ENCODE data around the gene RPL35.
"Not testable (repeated sequence)": the region's sequence is repeated elsewhere in the genome, so short reads cannot be mapped to it uniquely, and the experiment has no call there.

RPL35 gene

GRCh38 chr9:124852829-124853531, 8.8 kb downstream of the RPL35 start, which contains the start of gene WDR38:
TSS of gene WDR38 (plus strand) at chr9:124853460. CDS start at chr9:124853532, 72 bp downstream.
- DNase-seq (ENCODE audit: extremely low read depth in 1 of 2, low read depth in 1 of 2) = peak; percentile 63 to 73

GRCh38 chr9:124852121-124852828, 9.5 kb downstream of the RPL35 start:
- DNase-seq (ENCODE audit: extremely low read depth in 1 of 2, low read depth in 1 of 2) = no peak

- DNase-seq (ENCODE audit: extremely low read depth in 1 of 2, low read depth in 1 of 2) = no peak
Observed at GRCh38 chr9:124849801-124850200, 12.0 kb downstream of the RPL35 start.

- no peak for DNase-seq (ENCODE audit: extremely low read depth in 1 of 2, low read depth in 1 of 2)
Observed at GRCh38 chr9:124846969-124847368, 14.8 kb downstream of the RPL35 start.

GRCh38 chr9:124846467-124846866, 15.3 kb downstream of the RPL35 start:
- DNase-seq (ENCODE audit: extremely low read depth in 1 of 2, low read depth in 1 of 2) = not testable (repeated sequence)

- no peak for DNase-seq (ENCODE audit: extremely low read depth in 1 of 2, low read depth in 1 of 2)
Observed at GRCh38 chr9:124844291-124844690, 17.5 kb downstream of the RPL35 start.

- DNase-seq (ENCODE audit: extremely low read depth in 1 of 2, low read depth in 1 of 2) = no peak
Observed at GRCh38 chr9:124843456-124844034, 18.2 kb downstream of the RPL35 start.

DNA sequence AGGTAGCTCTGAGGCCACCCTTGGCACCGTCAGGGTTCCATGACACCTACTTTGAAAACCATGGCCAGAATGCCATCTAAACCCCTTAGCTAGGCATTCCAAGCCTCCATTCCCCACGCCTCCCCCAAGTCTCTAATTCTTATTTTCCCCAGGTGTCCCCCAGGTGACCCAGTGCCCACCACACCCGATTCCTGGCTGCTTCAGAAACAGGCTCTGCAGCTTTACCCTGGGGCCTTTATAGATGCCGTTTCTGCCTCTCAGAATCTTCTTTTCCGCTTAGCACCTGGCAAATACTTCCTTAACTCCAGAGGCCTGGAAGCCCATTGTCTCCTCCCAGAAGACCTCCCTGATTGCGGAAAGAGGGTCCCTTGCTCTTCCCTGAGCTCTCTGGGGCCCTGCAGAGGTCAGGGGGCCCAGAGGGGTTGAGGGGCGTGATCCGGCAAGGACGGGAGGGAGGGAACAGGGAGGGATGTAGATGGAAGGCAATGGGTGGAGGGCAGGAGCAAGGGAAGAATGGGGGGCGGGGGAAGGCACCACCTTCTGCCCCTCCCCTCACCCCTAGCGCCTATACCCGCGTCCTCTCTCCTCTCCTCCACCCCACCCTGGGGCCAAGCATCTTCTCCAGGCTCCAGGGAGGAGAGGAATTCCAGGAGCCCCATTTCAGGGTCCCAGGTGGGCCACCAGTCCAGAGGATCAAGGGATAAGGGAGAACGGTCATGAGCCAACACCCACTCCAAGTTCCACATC, 20.5 kb downstream of the RPL35 start:
- no peak for DNase-seq (ENCODE audit: extremely low read depth in 1 of 2, low read depth in 1 of 2)

- DNase-seq (ENCODE audit: extremely low read depth in 1 of 2, low read depth in 1 of 2) = no peak
Observed at GRCh38 chr9:124840300-124840833, 21.4 kb downstream of the RPL35 start.

GRCh38 chr9:124839612-124840299, 22.0 kb downstream of the RPL35 start:
- DNase-seq (ENCODE audit: extremely low read depth in 1 of 2, low read depth in 1 of 2) = no peak

- DNase-seq (ENCODE audit: extremely low read depth in 1 of 2, low read depth in 1 of 2) = not testable (repeated sequence)
Observed at GRCh38 chr9:124838567-124839275, 23.0 kb downstream of the RPL35 start.

GRCh38 chr9:124838132-124838531, 23.6 kb downstream of the RPL35 start:
- not testable (repeated sequence) for DNase-seq (ENCODE audit: extremely low read depth in 1 of 2, low read depth in 1 of 2)

DNA sequence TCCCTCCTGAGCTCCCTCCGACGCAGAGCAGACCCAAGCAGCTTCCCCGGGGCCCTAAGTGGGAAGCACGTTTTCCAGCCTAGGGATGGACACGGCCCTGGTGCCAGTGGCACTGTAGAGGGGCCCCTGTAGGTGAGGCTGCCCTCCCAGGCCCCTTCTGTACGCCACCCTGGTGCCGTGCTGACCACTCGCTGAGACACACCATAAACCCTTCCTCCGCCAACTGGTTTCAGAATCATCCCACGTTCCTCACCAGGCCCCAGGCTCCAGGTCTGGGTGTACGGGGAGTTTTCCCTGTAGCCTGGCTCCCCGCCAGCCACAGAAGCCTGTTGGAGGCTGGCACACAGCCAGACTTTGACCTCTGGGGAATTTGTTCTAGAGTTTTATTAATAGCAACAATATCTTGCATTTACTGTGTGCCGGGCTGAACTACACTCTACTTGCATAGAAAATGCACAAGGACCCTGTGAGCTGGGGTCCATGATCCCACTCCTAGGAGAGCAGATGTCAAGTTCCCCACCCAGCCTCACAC, 26.7 kb downstream of the RPL35 start:
- DNase-seq (ENCODE audit: extremely low read depth in 1 of 2, low read depth in 1 of 2) = no peak

DNA sequence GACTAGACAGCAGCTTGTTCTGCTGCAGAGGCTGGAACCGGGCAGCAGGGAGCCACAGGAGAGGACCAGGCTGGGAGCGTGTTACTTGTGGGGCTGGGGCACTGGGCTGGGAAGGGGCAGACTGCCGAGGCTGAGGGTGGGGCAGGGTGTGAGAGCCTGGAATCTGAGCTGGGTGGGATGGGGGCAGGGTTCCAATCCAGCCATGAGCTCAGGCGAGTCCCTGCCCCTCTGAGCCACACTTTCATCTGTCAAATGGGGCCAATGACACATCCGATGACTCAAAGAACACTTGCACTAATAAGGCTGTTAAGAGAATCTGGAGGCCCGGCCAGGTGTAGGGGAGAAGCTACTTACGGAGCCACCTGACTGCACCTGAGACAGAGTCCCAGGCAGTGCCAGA, 27.2 kb downstream of the RPL35 start:
- no peak for DNase-seq (ENCODE audit: extremely low read depth in 1 of 2, low read depth in 1 of 2)

DNA sequence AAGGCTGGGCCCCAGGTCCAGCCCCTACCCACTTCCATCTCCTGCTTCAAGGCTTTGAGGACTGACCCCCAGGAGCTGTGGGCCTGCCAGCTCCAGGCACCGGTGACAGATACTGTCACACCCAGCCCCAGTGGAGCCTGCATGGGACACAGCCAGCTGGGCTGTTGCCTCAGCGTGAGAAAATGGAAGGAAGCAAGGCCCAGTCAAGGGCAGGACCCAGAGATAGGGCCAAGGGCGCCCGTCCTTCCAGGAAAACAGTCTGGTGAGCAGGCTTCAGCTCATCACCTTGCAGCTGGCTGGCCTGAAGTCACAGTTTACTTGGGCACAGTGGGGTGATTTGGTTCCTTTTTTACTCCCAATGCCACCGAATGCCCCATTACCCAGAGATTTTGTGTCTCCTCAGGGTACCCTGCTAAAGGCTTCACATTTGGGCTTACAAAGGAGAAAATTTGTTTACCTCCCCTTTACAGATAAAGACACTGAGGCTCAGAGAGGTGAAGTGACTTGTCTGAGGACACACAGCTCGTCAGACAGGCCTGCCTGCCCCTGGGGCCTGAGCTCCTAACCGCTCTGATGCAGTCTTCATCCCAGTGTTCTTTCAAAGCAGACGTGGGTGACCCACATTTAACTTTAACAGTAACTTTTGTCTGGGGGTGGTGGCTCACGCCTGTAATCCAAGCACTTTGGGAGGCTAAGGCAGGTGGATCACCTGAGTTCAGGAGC, 30.0 kb downstream of the RPL35 start:
- no peak for DNase-seq (ENCODE audit: extremely low read depth in 1 of 2, low read depth in 1 of 2)

DNA sequence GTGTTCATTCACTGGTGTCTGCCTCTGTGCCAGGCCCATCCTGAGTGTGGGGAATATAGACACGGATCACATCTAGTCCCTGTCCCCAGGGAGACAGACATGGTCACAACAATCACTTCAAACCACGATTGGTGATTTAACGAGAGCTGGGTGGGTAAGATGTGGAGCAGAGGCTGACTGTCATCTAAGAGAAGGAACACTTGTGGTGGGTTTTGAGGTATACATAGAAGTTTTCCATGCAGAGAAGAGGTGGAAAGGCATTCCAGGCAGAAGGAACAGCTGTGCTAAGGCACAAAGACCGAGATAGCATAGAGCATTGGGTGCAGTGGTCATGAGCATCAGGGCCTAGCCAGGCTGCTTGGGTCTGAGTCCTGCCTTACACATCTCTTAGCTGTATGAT, 31.2 kb downstream of the RPL35 start:
- no peak for DNase-seq (ENCODE audit: extremely low read depth in 1 of 2, low read depth in 1 of 2)

GRCh38 chr9:124829334-124829669, 32.5 kb downstream of the RPL35 start:
- no peak for DNase-seq (ENCODE audit: extremely low read depth in 1 of 2, low read depth in 1 of 2)

DNA sequence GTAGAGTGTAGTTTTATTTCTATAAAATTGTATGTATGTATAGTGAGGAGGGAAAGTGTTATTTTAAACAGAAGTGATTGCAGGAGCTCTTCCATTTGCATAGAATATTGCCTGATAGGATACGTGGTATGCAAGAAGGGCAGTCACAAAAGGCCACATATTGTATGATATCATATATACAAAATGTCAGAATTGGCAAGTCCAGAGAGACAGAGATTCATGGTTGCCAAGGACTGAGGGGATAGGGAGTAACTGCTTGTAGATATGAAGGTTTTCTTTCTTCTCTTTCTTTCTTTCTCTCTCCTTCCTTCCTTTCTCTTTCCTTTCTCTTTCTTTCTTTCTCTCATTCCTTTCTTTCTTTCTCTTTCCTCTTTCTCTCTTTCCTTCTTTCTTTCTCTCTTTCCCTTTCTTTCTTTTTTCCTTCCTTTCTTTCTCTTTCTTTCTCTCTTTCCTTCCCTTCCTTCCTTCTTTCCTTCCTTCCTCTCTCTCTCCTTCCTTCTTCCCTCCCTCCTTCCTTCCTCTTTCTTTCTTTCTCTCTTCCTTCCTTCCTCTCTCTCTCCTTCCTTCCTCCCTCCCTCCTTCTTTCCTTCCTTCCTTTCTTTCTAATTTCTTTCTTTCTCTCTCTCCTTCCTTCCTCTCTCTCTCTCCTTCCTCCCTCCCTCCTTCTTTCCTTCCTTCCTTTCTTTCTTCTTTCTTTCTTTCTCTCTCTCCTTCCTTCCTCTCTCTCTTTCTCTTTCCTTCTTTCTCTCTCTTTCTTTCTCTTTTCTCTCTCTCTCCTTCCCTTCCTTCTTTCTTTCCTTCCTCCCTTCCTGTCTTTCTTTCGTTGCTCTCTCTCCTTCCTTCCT, 33.0 kb downstream of the RPL35 start:
- DNase-seq (ENCODE audit: extremely low read depth in 1 of 2, low read depth in 1 of 2) = no peak

All from stimulated activated CD8-positive, alpha-beta memory T cell treated with anti-CD3 and anti-CD28 coated beads, Interleukin-7, amount 100 ng/mL, for 48 hours (primary cell).